SK-N-SH treated with all-trans-retinoic acid at 6 μM for 48 hours (cell line): ENCODE data around the gene BCAS4.

Experiments used
- ATAC-seq: fragments of 200-7000 bp; cut with Tn5 transposase; 3 replicates; pipeline ENCODE4 v1.9.1; 2020; ENCODE audit warnings: mild to moderate bottlenecking, moderate library complexity
- ARNTL ChIP-seq: fragments of 450-650 bp; formaldehyde crosslinking; IDR thresholded peaks from 2 replicates; pipeline ENCODE4 v1.5.0; 2020; ENCODE audit warnings: low read depth, mild to moderate bottlenecking, moderate library complexity, borderline replicate concordance
- BACH2 ChIP-seq: fragments of 250-450 bp; sonication (Bioruptor Pico); IDR thresholded peaks from 2 replicates; pipeline ENCODE4 v1.9.0; 2021; ENCODE audit warnings: mild to moderate bottlenecking, borderline replicate concordance
- CSDC2 ChIP-seq: fragments of 250-450 bp; sonication (Bioruptor Pico); IDR thresholded peaks from 2 replicates; pipeline ENCODE4 v1.5.0; 2020; ENCODE audit warnings: mild to moderate bottlenecking, moderate library complexity
- ESRRG ChIP-seq: fragments of 250-450 bp; sonication (Bioruptor Pico); IDR thresholded peaks from 2 replicates; pipeline ENCODE4 v1.6.1; 2021; ENCODE audit warnings: mild to moderate bottlenecking
- GLIS3 ChIP-seq: fragments of 250-450 bp; sonication (Bioruptor Pico); IDR thresholded peaks from 2 replicates; pipeline ENCODE4 v1.5.0; 2020; ENCODE audit warnings: mild to moderate bottlenecking, moderate library complexity
- ISL1 ChIP-seq: fragments of 250-450 bp; sonication (Bioruptor Pico); IDR thresholded peaks from 2 replicates; pipeline ENCODE4 v2.1.2; 2022; ENCODE audit warnings: mild to moderate bottlenecking, moderate library complexity
- OSR1 ChIP-seq: fragments of 250-450 bp; sonication (Bioruptor Pico); IDR thresholded peaks from 2 replicates; pipeline ENCODE4 v1.8.0; 2022; ENCODE audit warnings: moderate library complexity, mild to moderate bottlenecking, inconsistent platforms
- PPARA ChIP-seq: fragments of 250-450 bp; sonication (Bioruptor Pico); IDR thresholded peaks from 2 replicates; pipeline ENCODE4 v1.5.0; 2020; ENCODE audit warnings: mild to moderate bottlenecking, borderline replicate concordance
- RARB ChIP-seq: fragments of 250-450 bp; sonication (Bioruptor Pico); IDR thresholded peaks from 2 replicates; pipeline ENCODE4 v1.8.0; 2021; ENCODE audit warnings: mild to moderate bottlenecking, moderate library complexity
- SNAI2 ChIP-seq: fragments of 250-450 bp; sonication (Bioruptor Pico); IDR thresholded peaks from 2 replicates; pipeline ENCODE4 v1.5.0; 2020; ENCODE audit warnings: mild to moderate bottlenecking, moderate library complexity
- TCF4 ChIP-seq: fragments of 250-450 bp; sonication (Bioruptor Pico); IDR thresholded peaks from 2 replicates; pipeline ENCODE4 v1.8.0; 2021; ENCODE audit warnings: mild to moderate bottlenecking, moderate library complexity, borderline replicate concordance
- TOX ChIP-seq: fragments of 250-450 bp; sonication (Bioruptor Pico); IDR thresholded peaks from 2 replicates; pipeline ENCODE4 v1.8.0; 2021; ENCODE audit warnings: mild to moderate bottlenecking, moderate library complexity, borderline replicate concordance
- ZFP3 ChIP-seq: fragments of 250-450 bp; sonication (Bioruptor Pico); IDR thresholded peaks from 2 replicates; pipeline ENCODE4 v1.5.0; 2020; ENCODE audit warnings: mild to moderate bottlenecking, moderate library complexity
- ZFP30 ChIP-seq: fragments of 450-650 bp; formaldehyde crosslinking; IDR thresholded peaks from 2 replicates; pipeline ENCODE4 v1.5.0; 2022; ENCODE audit warnings: mild to moderate bottlenecking, moderate library complexity
- ZNF565 ChIP-seq: fragments of 450-650 bp; formaldehyde crosslinking; conservative IDR thresholded peaks from 2 replicates; pipeline ENCODE4 v1.5.0; 2020; ENCODE audit warnings: low read depth, mild to moderate bottlenecking, moderate library complexity
- ZNF70 ChIP-seq: fragments of 450-650 bp; formaldehyde crosslinking; IDR thresholded peaks from 2 replicates; pipeline ENCODE4 v1.5.0; 2020; ENCODE audit warnings: mild to moderate bottlenecking, moderate library complexity
- TF ChIP-seq, protein P1 (sequence below): fragments of 250-450 bp; sonication (Bioruptor Pico); IDR thresholded peaks from 2 replicates; pipeline ENCODE4 v1.5.1; 2020; ENCODE audit warnings: low read depth, mild to moderate bottlenecking, moderate library complexity
- TF ChIP-seq, protein P2 (sequence below): fragments of 250-450 bp; sonication (Bioruptor Pico); IDR thresholded peaks from 2 replicates; pipeline ENCODE4 v1.5.0; 2020; ENCODE audit warnings: mild to moderate bottlenecking, moderate library complexity
- TF ChIP-seq, protein P3 (sequence below): fragments of 250-450 bp; sonication (Bioruptor Pico); IDR thresholded peaks from 2 replicates; pipeline ENCODE4 v1.8.0; 2020; ENCODE audit warnings: mild to moderate bottlenecking, moderate library complexity, borderline replicate concordance
- TF ChIP-seq, protein P4 (sequence below): fragments of 250-450 bp; sonication (Bioruptor Pico); IDR thresholded peaks from 2 replicates; pipeline ENCODE4 v1.8.0; 2021; ENCODE audit warnings: low read depth, mild to moderate bottlenecking, moderate library complexity, borderline replicate concordance

Gene BCAS4

DNA sequence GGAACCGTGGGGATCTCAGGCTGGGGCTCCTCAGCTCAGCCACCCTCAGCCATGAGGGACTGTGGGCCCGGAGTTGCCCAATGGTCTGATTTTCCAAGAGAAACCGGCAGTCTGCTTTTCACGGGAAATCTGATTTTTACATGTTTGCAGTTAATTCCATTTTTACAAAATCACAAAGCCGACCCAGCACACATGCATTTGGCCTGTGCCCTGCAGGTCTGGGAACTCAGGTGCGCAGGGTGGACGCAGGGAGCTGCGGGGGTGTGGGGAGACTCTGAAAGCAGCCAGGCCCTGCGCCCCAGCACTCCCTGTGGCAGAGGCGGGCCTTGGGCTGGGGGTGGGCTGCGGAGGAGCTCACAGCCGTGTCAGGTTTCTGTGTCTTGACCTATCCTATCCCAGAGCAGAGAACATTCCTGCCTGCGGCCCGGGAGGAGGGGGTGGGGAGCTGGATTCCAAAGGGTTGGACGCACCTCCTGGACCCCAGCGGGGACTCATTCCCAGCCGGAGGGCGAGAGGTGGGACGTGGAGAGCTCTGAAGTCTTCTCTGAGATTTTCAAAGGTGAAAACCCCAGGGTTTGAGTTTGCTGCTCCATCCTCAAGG lies 75.8 kb downstream of the BCAS4 start:
- TF ChIP-seq, protein P1, sequence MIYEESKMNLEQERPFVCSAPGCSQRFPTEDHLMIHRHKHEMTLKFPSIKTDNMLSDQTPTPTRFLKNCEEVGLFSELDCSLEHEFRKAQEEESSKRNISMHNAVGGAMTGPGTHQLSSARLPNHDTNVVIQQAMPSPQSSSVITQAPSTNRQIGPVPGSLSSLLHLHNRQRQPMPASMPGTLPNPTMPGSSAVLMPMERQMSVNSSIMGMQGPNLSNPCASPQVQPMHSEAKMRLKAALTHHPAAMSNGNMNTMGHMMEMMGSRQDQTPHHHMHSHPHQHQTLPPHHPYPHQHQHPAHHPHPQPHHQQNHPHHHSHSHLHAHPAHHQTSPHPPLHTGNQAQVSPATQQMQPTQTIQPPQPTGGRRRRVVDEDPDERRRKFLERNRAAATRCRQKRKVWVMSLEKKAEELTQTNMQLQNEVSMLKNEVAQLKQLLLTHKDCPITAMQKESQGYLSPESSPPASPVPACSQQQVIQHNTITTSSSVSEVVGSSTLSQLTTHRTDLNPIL (CRISPR knock-in tag): no peak
- TF ChIP-seq ZFP3 (CRISPR knock-in tag) (no peak), SNAI2 (CRISPR knock-in tag) (no peak), TCF4 (no peak), ARNTL (CRISPR knock-in tag) (no peak), ZNF70 (CRISPR knock-in tag) (no peak), ISL1 (CRISPR knock-in tag) (no peak), OSR1 (no peak), ESRRG (CRISPR knock-in tag) (no peak), ZFP30 (CRISPR knock-in tag) (no peak), BACH2 (CRISPR knock-in tag) (no peak), PPARA (no peak)
- TF ChIP-seq, protein P2, sequence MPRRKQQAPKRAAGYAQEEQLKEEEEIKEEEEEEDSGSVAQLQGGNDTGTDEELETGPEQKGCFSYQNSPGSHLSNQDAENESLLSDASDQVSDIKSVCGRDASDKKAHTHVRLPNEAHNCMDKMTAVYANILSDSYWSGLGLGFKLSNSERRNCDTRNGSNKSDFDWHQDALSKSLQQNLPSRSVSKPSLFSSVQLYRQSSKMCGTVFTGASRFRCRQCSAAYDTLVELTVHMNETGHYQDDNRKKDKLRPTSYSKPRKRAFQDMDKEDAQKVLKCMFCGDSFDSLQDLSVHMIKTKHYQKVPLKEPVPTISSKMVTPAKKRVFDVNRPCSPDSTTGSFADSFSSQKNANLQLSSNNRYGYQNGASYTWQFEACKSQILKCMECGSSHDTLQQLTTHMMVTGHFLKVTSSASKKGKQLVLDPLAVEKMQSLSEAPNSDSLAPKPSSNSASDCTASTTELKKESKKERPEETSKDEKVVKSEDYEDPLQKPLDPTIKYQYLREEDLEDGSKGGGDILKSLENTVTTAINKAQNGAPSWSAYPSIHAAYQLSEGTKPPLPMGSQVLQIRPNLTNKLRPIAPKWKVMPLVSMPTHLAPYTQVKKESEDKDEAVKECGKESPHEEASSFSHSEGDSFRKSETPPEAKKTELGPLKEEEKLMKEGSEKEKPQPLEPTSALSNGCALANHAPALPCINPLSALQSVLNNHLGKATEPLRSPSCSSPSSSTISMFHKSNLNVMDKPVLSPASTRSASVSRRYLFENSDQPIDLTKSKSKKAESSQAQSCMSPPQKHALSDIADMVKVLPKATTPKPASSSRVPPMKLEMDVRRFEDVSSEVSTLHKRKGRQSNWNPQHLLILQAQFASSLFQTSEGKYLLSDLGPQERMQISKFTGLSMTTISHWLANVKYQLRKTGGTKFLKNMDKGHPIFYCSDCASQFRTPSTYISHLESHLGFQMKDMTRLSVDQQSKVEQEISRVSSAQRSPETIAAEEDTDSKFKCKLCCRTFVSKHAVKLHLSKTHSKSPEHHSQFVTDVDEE: no peak
- ATAC-seq: no peak

DNA sequence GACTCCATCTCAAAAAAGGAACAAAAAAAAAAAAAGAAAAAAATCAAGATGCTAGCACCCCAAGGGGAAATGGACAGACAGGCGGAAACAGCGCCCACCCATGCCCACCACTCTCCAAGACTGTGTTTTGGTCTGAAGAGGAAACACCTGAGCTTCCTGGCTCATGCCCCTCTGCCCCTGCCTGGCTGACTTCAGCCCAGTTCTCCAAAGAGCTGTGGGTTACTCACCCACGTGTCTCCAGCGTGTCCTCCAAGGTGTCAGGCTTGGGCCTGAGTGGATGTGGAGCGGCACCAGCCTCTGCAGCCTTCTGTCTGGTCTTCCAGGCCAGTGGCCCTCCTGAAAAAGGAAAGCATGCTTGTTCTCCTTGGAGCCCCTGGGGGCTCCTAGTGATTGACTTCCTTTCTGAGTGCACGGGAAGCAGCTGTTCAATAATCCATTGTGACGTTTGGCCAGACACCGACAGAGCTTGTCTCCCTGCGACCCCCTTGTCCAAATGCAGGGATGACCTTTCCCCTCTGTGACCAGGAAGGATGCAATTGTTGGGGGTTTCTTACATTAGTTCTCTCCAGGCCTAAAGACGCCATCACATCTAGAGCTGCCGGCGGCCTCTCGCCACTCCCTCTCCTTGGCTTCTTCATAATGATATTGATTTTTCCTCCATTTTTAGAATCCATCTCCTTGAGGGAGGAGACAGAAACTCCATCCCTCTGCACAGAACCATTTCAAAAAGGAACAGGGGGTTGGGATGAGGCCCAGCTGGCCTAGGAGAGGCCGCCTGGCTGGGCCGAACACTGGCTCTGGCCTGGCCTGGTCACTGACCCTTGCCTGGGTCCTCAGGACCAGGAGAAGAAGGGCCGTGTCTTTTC lies 77.9 kb downstream of the BCAS4 start:
- TF ChIP-seq BACH2 (CRISPR knock-in tag) (no peak), PPARA (no peak), ZFP30 (CRISPR knock-in tag) (no peak), ZNF565 (CRISPR knock-in tag) (no peak), RARB (CRISPR knock-in tag) (no peak), ARNTL (CRISPR knock-in tag) (no peak), ISL1 (CRISPR knock-in tag) (no peak)
- TF ChIP-seq, protein P3, sequence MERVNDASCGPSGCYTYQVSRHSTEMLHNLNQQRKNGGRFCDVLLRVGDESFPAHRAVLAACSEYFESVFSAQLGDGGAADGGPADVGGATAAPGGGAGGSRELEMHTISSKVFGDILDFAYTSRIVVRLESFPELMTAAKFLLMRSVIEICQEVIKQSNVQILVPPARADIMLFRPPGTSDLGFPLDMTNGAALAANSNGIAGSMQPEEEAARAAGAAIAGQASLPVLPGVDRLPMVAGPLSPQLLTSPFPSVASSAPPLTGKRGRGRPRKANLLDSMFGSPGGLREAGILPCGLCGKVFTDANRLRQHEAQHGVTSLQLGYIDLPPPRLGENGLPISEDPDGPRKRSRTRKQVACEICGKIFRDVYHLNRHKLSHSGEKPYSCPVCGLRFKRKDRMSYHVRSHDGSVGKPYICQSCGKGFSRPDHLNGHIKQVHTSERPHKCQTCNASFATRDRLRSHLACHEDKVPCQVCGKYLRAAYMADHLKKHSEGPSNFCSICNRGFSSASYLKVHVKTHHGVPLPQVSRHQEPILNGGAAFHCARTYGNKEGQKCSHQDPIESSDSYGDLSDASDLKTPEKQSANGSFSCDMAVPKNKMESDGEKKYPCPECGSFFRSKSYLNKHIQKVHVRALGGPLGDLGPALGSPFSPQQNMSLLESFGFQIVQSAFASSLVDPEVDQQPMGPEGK (CRISPR knock-in tag): no peak
- no peak for ATAC-seq

DNA sequence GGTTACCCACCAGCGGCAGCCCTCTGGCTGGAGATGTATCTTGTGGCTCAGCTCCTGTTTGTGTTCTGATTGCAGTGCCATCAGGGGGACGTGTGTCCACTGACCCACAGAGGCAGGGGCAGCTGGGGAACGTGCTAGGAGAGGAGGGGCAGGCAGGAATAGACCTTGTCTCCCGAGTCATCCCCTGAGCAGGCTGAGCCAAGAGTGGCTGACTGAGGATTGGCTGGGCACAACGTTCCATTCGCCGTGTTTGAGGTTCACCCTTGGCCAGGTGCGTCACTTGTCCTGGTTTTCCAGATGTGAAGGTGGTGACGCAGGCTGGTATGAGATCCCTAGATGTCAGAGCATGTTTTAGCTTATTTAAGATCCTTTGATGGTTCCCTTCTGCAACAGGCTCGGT lies 78.7 kb downstream of the BCAS4 start:
- no peak for ATAC-seq

More for the DNA sequence above, 78.7 kb downstream of the BCAS4 start:
- TF ChIP-seq GLIS3 (CRISPR knock-in tag) (no peak), ESRRG (CRISPR knock-in tag) (no peak), ARNTL (CRISPR knock-in tag) (no peak), SNAI2 (CRISPR knock-in tag) (no peak), PPARA (no peak), ISL1 (CRISPR knock-in tag) (no peak), CSDC2 (CRISPR knock-in tag) (no peak), TOX (no peak), OSR1 (no peak), TCF4 (no peak)
- TF ChIP-seq, protein P4, sequence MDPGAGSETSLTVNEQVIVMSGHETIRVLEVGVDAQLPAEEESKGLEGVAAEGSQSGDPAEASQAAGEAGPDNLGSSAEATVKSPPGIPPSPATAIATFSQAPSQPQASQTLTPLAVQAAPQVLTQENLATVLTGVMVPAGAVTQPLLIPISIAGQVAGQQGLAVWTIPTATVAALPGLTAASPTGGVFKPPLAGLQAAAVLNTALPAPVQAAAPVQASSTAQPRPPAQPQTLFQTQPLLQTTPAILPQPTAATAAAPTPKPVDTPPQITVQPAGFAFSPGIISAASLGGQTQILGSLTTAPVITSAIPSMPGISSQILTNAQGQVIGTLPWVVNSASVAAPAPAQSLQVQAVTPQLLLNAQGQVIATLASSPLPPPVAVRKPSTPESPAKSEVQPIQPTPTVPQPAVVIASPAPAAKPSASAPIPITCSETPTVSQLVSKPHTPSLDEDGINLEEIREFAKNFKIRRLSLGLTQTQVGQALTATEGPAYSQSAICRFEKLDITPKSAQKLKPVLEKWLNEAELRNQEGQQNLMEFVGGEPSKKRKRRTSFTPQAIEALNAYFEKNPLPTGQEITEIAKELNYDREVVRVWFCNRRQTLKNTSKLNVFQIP (CRISPR knock-in tag): no peak
- TF ChIP-seq, protein P1 (CRISPR knock-in tag): no peak
